Panc1 (cell line): Measurements from ENCODE around the gene COA6. TPM values are rescaled to one million over a fixed set of nuclear protein-coding genes. Genes with fewer than 3 reads are reported as not detected.

Source experiments
- ATAC-seq: fragments of 200-7000 bp; cut with Tn5 transposase; 2 replicates; pipeline ENCODE4 v1.9.1; 2020; ENCODE audit warnings: mild to moderate bottlenecking, moderate library complexity
- BruUV-seq: library from RNA; stranded (reverse); fragments of 400-500 nt; replicated peaks from 2 replicates; lab custom pipeline; 2021; lab: Mats Ljungman, UMichigan
- CTCF ChIA-PET: fragments of 300-600 bp; sonication (Branson Sonifier 250); formaldehyde crosslinking; loops from one replicate; lab custom pipeline; 2022; ENCODE audit warnings: antibody characterized with exemption; lab: Charles Lee
- POLR2A ChIA-PET: fragments of 300-600 bp; sonication (Branson Sonifier 250); formaldehyde crosslinking; loops from one replicate; lab custom pipeline; 2022; ENCODE audit warnings: antibody characterized with exemption; lab: Charles Lee
- DNase-seq: peaks from one replicate; pipeline ENCODE4 v3.0.0-alpha.2; 2010; ENCODE audit warnings: low read depth, low spot score
- H3K27ac ChIP-seq: 2 replicates; pipeline ENCODE4 v1.5.1; 2011; ENCODE audit warnings: mild to moderate bottlenecking, low read length, inconsistent platforms
- H3K27me3 ChIP-seq: fragments of 200-500 bp; sonication (Bioruptor generic); 2 replicates; pipeline ENCODE4 v1.6.0; 2014; ENCODE audit warnings: low read length, inconsistent platforms; ENCODE audit not compliant: control insufficient read depth, insufficient read depth
- H3K36me3 ChIP-seq: fragments of 200-500 bp; sonication (Bioruptor generic); 2 replicates; pipeline ENCODE4 v1.5.1; 2014; ENCODE audit warnings: inconsistent platforms, mild to moderate bottlenecking, low read length, moderate library complexity; ENCODE audit not compliant: control insufficient read depth, insufficient read depth
- H3K4me1 ChIP-seq: 2 replicates; pipeline ENCODE4 v1.5.1; 2011; ENCODE audit warnings: inconsistent platforms, mild to moderate bottlenecking, low read length, moderate library complexity; ENCODE audit not compliant: control insufficient read depth, insufficient read depth
- H3K4me3 ChIP-seq, 2 experiments: 2 replicates each; pipeline ENCODE4 v1.5.1; 2011 to 2012; ENCODE audit warnings: low read depth in 2 of 2, low read length in 2 of 2, mild to moderate bottlenecking in 2 of 2, inconsistent platforms in 1 of 2, moderate library complexity in 1 of 2
- H3K9me3 ChIP-seq: fragments of 200-500 bp; sonication (Bioruptor generic); 2 replicates; pipeline ENCODE4 v1.5.1; 2014; ENCODE audit warnings: low read depth, mild to moderate bottlenecking, inconsistent platforms, low read length, moderate library complexity; ENCODE audit not compliant: control insufficient read depth, insufficient read depth
- CTCF ChIP-seq: fragments of 450-650 bp; IDR thresholded peaks from 2 replicates; pipeline ENCODE4 v1.5.1; 2017; ENCODE audit warnings: mild to moderate bottlenecking
- POLR2AphosphoS5 ChIP-seq: IDR thresholded peaks from 2 replicates; pipeline ENCODE4 v1.6.1; 2012; ENCODE audit warnings: mild to moderate bottlenecking, low read depth, low read length, moderate library complexity
- REST ChIP-seq, 2 experiments: IDR thresholded peaks; 2 replicates each; pipeline ENCODE4 v1.6.1; 2011 to 2012; ENCODE audit warnings: low read depth in 2 of 2, control low read depth in 1 of 2, low read length in 1 of 2, mild to moderate bottlenecking in 1 of 2, moderate library complexity in 1 of 2; ENCODE audit not compliant: insufficient read depth in 1 of 2
- SIN3A ChIP-seq: IDR thresholded peaks from 2 replicates; pipeline ENCODE4 v1.6.1; 2012; ENCODE audit warnings: low read depth, mild to moderate bottlenecking, low read length, moderate library complexity, borderline replicate concordance; ENCODE audit not compliant: insufficient read depth
- TCF7L2 ChIP-seq: IDR thresholded peaks from 2 replicates; pipeline ENCODE4 v1.6.1; 2011; ENCODE audit warnings: mild to moderate bottlenecking, low read depth, low read length, inconsistent platforms
- in situ Hi-C: cut with HindIII; loops from 2 replicates; pipeline ENCODE4 v1.10.0; 2016; ENCODE audit warnings: low sequenced_read_pairs, low pct_unique_long_range_greater_than_20kb
- intact Hi-C: fragments of 100-400 bp; cut with micrococcal nuclease; formaldehyde crosslinking; loops from one replicate; pipeline ENCODE4 v1.10.0; 2022; ENCODE audit not compliant: unreplicated experiment
- total RNA-seq: library from RNA; stranded (reverse); gene quantifications from one replicate; pipeline ENCODE4 v1.2.1, GENCODE V29; 2021; ENCODE audit not compliant: unreplicated experiment

The COA6 gene
- total RNA-seq, 1 experiment from 2014 or later, result 50.1 TPM

DNA sequence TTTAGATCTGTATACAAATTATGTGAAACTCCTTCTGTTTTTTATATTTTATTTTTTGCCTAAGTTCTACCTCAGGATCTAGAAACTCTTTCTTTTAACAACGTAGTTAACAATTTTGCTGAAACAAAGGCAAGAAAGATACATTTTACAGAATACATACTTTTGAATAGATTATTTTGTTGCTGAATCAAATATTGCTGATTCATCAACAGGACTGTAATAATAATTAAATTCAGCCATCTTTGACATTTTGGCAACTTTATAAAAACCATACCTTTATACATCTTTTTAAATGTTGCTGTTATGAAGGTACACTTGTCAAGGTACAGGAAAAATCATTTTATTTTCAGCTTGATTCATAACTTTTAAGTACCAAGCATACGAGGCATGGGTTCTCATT, 10.7 kb upstream of the COA6 start:
- no peak overlapping the region for H3K27ac ChIP-seq
- intact Hi-C loops (no loop called here), in situ Hi-C loops (no loop called here)
- H3K4me3 ChIP-seq, result no peak overlapping the region
- DNase-seq (no peak), ATAC-seq (no peak)
- no peak for TF ChIP-seq TCF7L2
- no TSS peak for BruUV-seq
- H3K4me1 ChIP-seq, result peaks cover 3% of the 10 kb centered on the region; the same call in 1 of the 2 replicates
- no peaks in the 10 kb centered on the region for H3K27me3 ChIP-seq
- POLR2A ChIA-PET, result no interaction called here
- CTCF ChIA-PET, result no interaction called here
- H3K9me3 ChIP-seq, result no peaks in the 10 kb centered on the region
- H3K36me3 ChIP-seq, result no peaks in the 10 kb centered on the region

- POLR2A ChIA-PET, result no interaction called here
- H3K4me3 ChIP-seq, result no peak overlapping the region
- intact Hi-C loops, result no loop called here
- no peak for TF ChIP-seq TCF7L2
- no peak for TF ChIP-seq CTCF
- TF ChIP-seq REST (IDR thresholded peaks at IDR 0.05; ENCODE audit: insufficient read depth in 1 of 2, low read depth in 2 of 2, low read length in 1 of 2), result no peak
- no peak for TF ChIP-seq POLR2AphosphoS5
- TF ChIP-seq SIN3A, result no peak
- CTCF ChIA-PET, result no interaction called here
- BruUV-seq, result no TSS peak
- in situ Hi-C loops, result no loop called here
- H3K4me1 ChIP-seq, result no peaks in the 10 kb centered on the region
- H3K27ac ChIP-seq, result no peak overlapping the region
- no peaks in the 10 kb centered on the region for H3K36me3 ChIP-seq
- DNase-seq (no peak), ATAC-seq (no peak)
- no peaks in the 10 kb centered on the region for H3K9me3 ChIP-seq
- H3K27me3 ChIP-seq, result no peaks in the 10 kb centered on the region
These were observed 4.8 kb upstream of the COA6 start for GRCh38 chr1:234368320-234369032.

GRCh38 chr1:234369033-234369430, 4.2 kb upstream of the COA6 start:
- Histone ChIP-seq H3K4me1 (no peaks in the 10 kb centered on the region), H3K27me3 (no peaks in the 10 kb centered on the region), H3K36me3 (peaks cover 2% of the 10 kb centered on the region; the same call in 1 of the 2 replicates), H3K9me3 (no peaks in the 10 kb centered on the region), H3K27ac (no peak overlapping the region), H3K4me3 (no peak overlapping the region)
- ChIA-PET CTCF (no interaction called here), POLR2A (no interaction called here)
- DNase-seq, result no peak
- in situ Hi-C loops, result no loop called here
- no peak for TF ChIP-seq SIN3A
- TF ChIP-seq TCF7L2, result no peak
- TF ChIP-seq CTCF, result no peak
- no peak for TF ChIP-seq POLR2AphosphoS5
- TF ChIP-seq REST (IDR thresholded peaks at IDR 0.05; ENCODE audit: insufficient read depth in 1 of 2, low read depth in 2 of 2, low read length in 1 of 2), result no peak
- intact Hi-C loops, result no loop called here
- BruUV-seq, result no TSS peak
- ATAC-seq, result no peak
